CD4-positive, alpha-beta T cell treated with Interleukin-12 subunit alpha and Interleukin-12 subunit beta, for 1 hour (primary cell): Measurements from ENCODE around the gene TIMP1.

Experiments
- DNase-seq: peaks from one replicate; pipeline ENCODE4 v3.0.0-alpha.2; 2020

TIMP1 gene

DNA sequence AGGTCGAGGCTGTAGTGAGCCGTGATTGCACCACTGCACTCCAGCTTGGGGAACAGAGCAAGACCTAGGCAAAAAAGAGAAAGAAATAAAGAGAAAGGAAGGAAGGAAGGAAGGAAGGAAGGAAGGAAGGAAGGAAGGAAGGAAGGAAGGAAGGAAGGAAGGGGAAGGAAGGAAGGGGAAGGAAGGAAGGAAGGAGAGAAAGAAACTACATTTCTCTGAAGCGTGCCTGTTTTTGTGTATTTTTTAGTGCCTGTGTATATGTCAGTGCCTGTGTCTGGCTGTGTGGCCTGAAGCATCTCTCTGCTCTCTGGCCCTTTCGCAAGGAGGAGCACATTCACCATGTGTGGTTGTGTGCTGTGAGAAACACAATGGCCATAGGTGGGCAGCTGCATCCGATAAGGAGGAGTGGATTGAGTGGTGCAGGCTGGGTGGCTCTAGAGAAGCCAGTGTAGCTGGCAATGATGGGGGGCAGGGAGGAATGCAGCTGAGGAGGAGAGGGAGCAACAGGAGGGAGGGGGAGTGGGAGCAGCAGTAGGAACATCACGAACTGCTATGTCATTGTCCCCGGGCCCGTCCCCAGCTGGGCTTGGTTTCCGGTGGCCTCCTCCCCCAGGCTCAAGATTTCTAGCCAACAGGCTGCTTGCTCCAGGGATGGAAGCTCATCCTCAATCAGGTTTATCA lies 26.0 kb downstream of the TIMP1 start:
- no peak for DNase-seq

DNA sequence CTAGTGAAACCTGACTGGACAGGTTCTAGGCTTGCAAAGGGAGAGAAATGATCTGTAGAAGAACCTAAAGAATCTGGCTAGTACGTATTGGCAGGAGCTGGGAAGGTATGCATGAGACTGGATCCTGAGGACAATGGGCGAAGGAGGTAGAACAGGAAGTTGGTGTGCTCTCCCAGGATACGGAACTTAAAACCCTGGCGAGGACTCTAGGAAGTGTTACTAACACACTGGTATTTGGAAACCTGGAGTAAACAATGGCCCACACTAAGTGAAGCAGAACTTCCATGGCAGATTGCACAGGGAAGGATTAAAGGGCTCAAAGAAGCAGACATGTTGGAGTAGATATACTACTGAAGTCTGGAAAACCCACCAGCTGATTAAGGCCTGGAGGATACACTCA lies 28.3 kb downstream of the TIMP1 start:
- DNase-seq: no peak

- no peak for DNase-seq
Measured at GRCh38 chrX:47611489-47611888, 29.3 kb downstream of the TIMP1 start.

GRCh38 chrX:47611926-47612325 lies 29.7 kb downstream of the TIMP1 start:
- no peak for DNase-seq

GRCh38 chrX:47612418-47612817 lies 30.2 kb downstream of the TIMP1 start:
- no peak for DNase-seq

DNA sequence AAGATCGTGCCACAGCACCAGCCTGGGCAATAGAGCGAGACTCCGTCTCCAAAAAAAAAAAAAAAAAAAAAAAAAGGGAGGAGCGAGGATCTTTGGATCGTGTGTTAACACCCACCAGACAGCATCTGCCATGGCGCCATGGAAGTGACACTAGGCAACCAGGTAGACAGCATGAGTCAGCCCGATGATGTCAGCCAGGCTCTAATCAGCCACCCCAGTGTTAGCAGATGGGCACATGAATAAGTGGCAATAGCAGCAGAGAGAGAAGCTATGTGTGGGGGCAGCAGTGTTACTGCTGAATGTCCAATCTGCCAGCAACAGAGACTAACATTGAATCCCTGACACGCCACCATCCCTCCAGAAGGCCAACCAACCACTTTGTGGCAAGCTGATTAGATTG lies 30.8 kb downstream of the TIMP1 start:
- DNase-seq: no peak

DNA sequence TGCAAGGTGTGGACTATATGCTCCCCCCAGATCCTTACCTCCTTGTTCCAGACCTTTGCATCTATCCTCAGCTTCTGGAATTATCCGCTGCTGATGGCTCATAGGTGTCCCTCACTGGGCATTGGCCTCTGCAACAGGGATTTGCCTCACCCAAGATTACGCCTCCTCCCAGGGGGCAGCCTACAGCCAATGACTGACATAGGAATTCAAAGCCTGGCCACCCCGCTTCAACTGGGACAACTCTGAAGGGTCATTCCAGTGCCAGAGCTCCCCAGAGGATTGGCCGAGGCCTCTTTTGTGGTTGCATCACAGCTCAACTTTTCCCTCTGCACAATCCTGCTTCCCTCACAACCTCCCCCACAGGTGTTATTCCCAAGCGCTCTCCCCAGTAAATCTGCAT lies 32.4 kb downstream of the TIMP1 start:
- DNase-seq: no peak

DNA sequence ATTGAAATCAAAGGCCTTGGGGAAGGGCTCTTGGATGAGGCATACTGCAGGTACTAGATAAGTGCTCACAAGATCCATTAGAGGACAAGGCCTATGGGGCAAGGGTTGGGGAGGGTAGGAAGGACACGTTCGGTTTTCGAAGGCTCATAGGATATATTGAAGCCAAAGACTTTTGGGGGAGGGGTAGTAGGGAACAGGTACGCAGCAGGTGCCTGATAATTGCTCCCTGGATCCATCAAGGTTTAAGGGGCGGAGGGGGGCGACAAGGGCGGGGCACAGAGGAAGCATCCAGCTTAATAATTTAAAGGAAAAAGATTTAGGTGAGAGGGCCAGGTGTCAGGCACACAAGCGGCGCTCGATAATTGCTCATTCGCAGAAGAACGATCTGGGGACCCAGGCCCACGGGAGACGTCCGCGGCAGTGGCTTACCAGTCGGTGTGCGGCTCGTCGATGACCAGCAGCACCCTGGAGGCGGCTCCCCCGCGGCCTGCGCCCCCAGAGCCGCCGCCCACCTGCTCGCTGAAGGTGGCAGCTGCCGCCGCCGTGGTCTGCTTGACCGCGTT lies 36.8 kb downstream of the TIMP1 start:
- DNase-seq: no peak

DNA sequence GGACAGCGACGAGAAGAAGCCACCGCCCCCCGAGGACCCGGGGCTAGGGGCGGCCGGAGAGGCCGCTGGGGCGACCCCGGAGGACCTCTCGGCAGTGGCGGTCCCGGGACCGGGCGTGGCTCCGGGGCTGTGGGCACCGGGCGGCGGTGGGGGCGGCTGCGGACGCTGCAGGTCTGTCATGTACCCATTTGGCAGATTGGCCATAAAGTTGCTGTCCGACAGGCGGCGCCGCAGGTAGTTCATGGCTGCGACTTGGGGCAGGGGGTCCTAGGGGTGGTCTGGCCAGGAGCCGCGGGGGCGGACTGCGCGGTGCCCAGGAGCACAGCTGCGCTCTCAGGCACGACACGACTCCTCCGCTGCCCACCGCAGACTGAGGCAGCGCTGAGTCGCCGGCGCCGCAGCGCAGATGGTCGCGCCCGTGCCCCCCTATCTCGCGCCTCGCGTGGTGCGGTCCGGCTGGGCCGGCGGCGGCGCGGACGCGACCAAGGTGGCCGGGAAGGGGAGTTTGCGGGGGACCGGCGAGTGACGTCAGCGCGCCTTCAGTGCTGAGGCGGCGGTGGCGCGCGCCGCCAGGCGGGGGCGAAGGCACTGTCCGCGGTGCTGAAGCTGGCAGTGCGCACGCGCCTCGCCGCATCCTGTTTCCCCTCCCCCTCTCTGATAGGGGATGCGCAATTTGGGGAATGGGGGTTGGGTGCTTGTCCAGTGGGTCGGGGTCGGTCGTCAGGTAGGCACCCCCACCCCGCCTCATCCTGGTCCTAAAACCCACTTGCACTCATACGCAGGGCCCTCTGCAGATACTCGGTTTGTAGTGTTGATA lies 37.5 kb downstream of the TIMP1 start, which contains the start of gene SYN1:
TSS of gene SYN1 (minus strand) at position 372 of the 817 bp plus-strand sequence. CDS start at position 243, 129 bp downstream.
- DNase-seq: peak; percentile 87

DNA sequence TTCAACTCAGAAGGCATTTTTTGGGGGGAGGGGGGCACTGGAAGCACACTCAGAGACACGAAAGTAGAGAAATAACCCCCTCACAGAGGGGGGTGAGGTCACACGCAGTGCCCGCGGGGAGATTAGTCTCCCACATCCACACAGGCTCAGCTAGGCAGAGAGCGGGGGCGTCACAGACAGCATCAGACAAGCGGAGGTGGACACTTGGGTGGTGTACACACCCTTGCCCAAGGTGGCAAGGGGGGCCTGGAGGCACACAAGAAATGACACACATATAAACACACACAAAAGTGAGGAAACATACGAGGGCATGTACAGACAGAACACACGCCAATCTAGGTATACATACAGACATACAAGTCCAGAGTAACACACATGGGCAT lies 38.1 kb downstream of the TIMP1 start:
- DNase-seq: no peak

DNA sequence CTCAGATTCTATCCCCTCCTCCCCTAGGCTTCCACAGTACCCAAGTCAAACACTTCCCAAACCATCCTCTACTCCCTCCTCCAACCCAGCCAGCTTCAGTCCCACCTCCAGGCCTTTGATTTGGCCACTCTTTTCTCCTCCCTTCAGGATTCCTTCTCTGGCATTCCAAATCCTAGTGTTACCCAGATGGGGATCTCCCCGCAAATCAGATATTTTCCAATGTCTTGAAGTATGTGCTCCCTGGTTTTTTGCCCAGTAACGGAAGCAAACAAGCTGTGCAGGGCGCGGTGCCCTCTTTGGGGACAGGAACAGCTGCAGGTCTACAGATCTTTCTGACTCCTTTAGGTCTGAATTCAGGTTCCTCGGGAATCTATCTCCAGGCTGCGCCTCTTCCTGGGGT lies 39.6 kb downstream of the TIMP1 start:
- DNase-seq: no peak

- DNase-seq: peak; percentile 53
Measured at GRCh38 chrX:47623540-47624027, 41.3 kb downstream of the TIMP1 start.

GRCh38 chrX:47625365-47625764 lies 43.1 kb downstream of the TIMP1 start:
- no peak for DNase-seq

DNA sequence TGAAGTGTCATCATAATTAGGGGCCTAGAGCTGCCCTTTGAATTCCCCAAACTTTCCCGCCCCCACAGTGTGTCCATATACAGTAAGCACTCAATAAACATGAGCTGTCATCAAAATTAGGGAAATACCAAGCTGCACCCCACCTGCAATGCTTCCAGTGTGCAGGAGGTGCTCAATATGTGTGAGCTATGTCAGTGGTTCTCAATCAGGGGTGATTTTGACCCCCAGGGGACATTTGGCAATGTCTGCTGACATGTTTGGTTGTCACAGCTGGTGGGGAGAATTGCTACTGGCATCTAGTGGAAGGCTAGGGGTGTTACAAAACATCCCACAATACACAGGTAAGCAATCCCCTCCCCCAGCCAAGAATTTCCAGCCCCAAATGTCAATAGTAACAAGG lies 46.7 kb downstream of the TIMP1 start:
- peak; percentile 26 for DNase-seq

GRCh38 chrX:47629419-47630200 lies 47.4 kb downstream of the TIMP1 start, which contains the start of gene CFP:
Gene CFP (minus strand): TSS chrX:47629930. CDS start chrX:47629844, 86 bp downstream.
- DNase-seq: peak; percentile 18

GRCh38 chrX:47631676-47632075 lies 49.4 kb downstream of the TIMP1 start:
- DNase-seq: no peak

GRCh38 chrX:47632666-47633065 lies 50.4 kb downstream of the TIMP1 start:
- no peak for DNase-seq

- no peak for DNase-seq
Measured at GRCh38 chrX:47633689-47634590, 51.7 kb downstream of the TIMP1 start.

GRCh38 chrX:47634871-47635575 lies 52.8 kb downstream of the TIMP1 start:
- peak; percentile 22 for DNase-seq
